Measurements from ENCODE around the gene CBLC. TPM values are rescaled to one million over a fixed set of nuclear protein-coding genes. Genes with fewer than 3 reads are reported as not detected.

Gene CBLC
- total and polyA plus RNA-seq, 2 donors from 2014 or later = 8.2 to 11.5 TPM

GRCh38 chr19:44758596-44758995, 19.1 kb upstream of the CBLC start:
- peaks cover 0 to 15% (median 8%) of the 10 kb centered on the region in 3 donors for H3K36me3 ChIP-seq (ENCODE audit: control insufficient read depth in 2 of 3, insufficient read depth in 3 of 3, low read length in 3 of 3)
- H3K9ac ChIP-seq (ENCODE audit: low read length in 3 of 3) = peak overlapping the region in 1 of 3 donors; percentile 55
- DNase-seq (peak; percentile 53 to 88 (median 69)), FAIRE-seq (no peak)
- intact Hi-C loops (cut with DNase I) = no loop called here
- TF ChIP-seq CTCF (IDR thresholded peaks at IDR 0.05; ENCODE audit: borderline replicate concordance, extremely low read depth, insufficient read depth) = no peak
- peak overlapping the region; percentile 4 to 42 (median 39) for H3K4me3 ChIP-seq (ENCODE audit: low read length in 3 of 3)
- no peaks in the 10 kb centered on the region for H3K27me3 ChIP-seq (ENCODE audit: control insufficient read depth, insufficient read depth, low read length)
- no peaks in the 10 kb centered on the region for H3K9me3 ChIP-seq (ENCODE audit: control insufficient read depth in 2 of 3, insufficient read depth in 1 of 3, low read length in 3 of 3)
- peak overlapping the region; percentile 70 to 80 for H3K27ac ChIP-seq (ENCODE audit: low read depth in 2 of 2, low read length in 2 of 2)
- peaks cover 0 to 33% (median 11%) of the 10 kb centered on the region in 3 donors for H3K4me1 ChIP-seq (ENCODE audit: control insufficient read depth in 2 of 3, insufficient read depth in 2 of 3, low read depth in 1 of 3, low read length in 3 of 3)

- intact Hi-C loops (cut with DNase I) = no loop called here
- H3K27ac ChIP-seq (ENCODE audit: low read depth in 2 of 2, low read length in 2 of 2) = no peak overlapping the region
- no peak overlapping the region for H3K9ac ChIP-seq (ENCODE audit: low read length in 3 of 3)
- no peak for TF ChIP-seq CTCF (IDR thresholded peaks at IDR 0.05; ENCODE audit: borderline replicate concordance, extremely low read depth, insufficient read depth)
- no peaks in the 10 kb centered on the region for H3K27me3 ChIP-seq (ENCODE audit: control insufficient read depth, insufficient read depth, low read length)
- FAIRE-seq (no peak), DNase-seq (no peak)
- peaks cover 0 to 31% (median 11%) of the 10 kb centered on the region in 3 donors for H3K4me1 ChIP-seq (ENCODE audit: control insufficient read depth in 2 of 3, insufficient read depth in 2 of 3, low read depth in 1 of 3, low read length in 3 of 3)
- peaks cover 0 to 15% (median 8%) of the 10 kb centered on the region in 3 donors for H3K36me3 ChIP-seq (ENCODE audit: control insufficient read depth in 2 of 3, insufficient read depth in 3 of 3, low read length in 3 of 3)
- no peak overlapping the region for H3K4me3 ChIP-seq (ENCODE audit: low read length in 3 of 3)
- no peaks in the 10 kb centered on the region for H3K9me3 ChIP-seq (ENCODE audit: control insufficient read depth in 2 of 3, insufficient read depth in 1 of 3, low read length in 3 of 3)
Observed at GRCh38 chr19:44759083-44759804, 18.4 kb upstream of the CBLC start.

GRCh38 chr19:44762038-44762437, 15.7 kb upstream of the CBLC start:
- Histone ChIP-seq H3K4me1 (ENCODE audit: control insufficient read depth in 2 of 3, insufficient read depth in 2 of 3, low read depth in 1 of 3, low read length in 3 of 3) (peaks cover 0 to 13% (median 0%) of the 10 kb centered on the region in 3 donors), H3K9me3 (ENCODE audit: control insufficient read depth in 2 of 3, insufficient read depth in 1 of 3, low read length in 3 of 3) (no peaks in the 10 kb centered on the region)
- FAIRE-seq = no peak

More at GRCh38 chr19:44762038-44762437, 15.7 kb upstream of the CBLC start:
- TF ChIP-seq CTCF (IDR thresholded peaks at IDR 0.05; ENCODE audit: borderline replicate concordance, extremely low read depth, insufficient read depth) = no peak
- no peak for DNase-seq
- intact Hi-C loops (cut with DNase I) = no loop called here
- Histone ChIP-seq H3K36me3 (ENCODE audit: control insufficient read depth in 2 of 3, insufficient read depth in 3 of 3, low read length in 3 of 3) (peaks cover 0 to 9% (median 5%) of the 10 kb centered on the region in 3 donors), H3K4me3 (ENCODE audit: low read length in 3 of 3) (no peak overlapping the region), H3K9ac (ENCODE audit: low read length in 3 of 3) (no peak overlapping the region), H3K27ac (ENCODE audit: low read depth in 2 of 2, low read length in 2 of 2) (no peak overlapping the region), H3K27me3 (ENCODE audit: control insufficient read depth, insufficient read depth, low read length) (no peaks in the 10 kb centered on the region)
